Activated T-helper 9 cell treated with anti-CD3 and anti-CD28 coated beads, Interleukin-2, amount 50 U/mL, for 16 hours (primary cell): Measurements from ENCODE around the gene TRPM3.
"Not testable (repeated sequence)": the region's sequence is repeated elsewhere in the genome, so short reads cannot be mapped to it uniquely, and the experiment has no call there.

Source experiments
- DNase-seq: peaks from one replicate; pipeline ENCODE4 v3.0.0-alpha.2; 2020; ENCODE audit warnings: low read depth

Gene TRPM3

DNA sequence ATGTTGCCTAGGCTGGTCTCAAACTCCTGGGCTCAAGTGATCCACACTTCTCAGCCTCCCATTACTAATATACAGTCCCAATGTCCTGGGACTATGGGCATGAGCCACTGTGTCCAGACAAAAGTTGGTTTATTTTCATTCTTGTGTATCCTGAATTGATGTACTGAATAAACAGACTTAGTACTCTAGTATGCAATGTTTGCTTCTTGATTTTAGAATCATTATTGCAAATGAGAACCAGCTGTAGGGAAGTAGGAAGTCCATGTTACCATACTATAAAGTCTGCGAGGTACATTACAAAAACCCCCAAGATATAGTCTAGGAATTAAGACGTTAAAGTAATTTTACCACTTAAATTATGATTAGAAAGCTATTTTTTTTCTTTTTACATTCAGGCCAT, 372.4 kb downstream of the TRPM3 start:
- DNase-seq, result no peak

DNA sequence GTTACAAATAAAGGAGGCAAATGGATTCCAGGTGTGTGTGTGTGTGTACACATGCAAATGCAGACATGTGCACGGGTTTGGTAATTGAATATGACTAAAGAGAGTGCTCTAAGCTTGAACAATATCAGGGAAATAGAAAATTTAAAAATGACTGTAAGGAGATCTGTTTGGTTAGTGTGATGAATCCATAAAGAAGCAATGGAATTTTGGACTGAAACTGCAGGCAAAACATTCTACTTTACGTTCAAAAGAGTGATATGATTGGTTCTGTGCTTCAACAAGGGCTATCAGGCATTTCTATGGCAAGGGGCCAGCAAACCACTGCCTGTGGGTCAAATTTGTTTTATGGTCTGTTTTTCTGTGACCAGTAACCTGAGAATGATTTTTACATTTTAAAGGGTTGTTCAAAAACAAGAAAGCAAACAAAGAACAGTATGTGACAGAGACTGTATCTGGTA, 374.1 kb downstream of the TRPM3 start:
- no peak for DNase-seq

DNA sequence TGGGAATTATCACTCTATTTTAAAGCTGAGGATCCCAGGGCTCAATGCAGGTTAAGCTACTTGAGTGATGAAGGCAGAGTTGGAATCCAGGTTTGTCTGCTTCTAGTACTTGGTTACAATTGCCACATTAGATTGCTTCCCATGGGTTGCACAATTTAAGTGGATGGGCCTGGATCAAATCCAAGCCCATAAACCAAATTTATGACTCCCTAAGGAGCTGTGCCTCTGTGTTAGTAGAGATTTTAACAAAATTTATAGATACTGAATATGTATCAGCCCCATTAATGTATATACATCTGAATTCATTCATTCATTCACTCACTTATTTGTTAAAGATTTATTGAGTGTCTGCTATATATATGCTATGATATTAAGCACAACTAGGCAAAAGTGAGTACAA, 374.7 kb downstream of the TRPM3 start:
- DNase-seq, result no peak

DNA sequence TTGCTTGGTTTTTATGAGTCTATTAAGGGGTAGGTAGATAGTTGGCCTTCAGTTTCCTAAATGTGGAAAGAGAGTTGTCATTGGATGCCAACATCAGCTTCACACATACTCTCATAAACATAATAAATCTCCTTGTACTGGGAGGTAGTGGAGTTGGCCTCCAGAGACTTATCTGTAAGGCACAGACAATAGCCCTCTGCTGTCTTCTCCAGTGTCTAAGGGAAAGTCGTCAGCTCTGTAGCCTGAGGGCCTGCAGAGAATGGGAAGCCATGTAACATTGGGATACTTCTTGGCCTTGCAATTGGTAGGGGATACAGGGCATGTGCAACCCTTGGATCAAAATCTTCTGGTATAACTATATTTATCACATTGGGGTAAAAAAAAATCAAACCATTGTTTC, 375.1 kb downstream of the TRPM3 start:
- no peak for DNase-seq

DNA sequence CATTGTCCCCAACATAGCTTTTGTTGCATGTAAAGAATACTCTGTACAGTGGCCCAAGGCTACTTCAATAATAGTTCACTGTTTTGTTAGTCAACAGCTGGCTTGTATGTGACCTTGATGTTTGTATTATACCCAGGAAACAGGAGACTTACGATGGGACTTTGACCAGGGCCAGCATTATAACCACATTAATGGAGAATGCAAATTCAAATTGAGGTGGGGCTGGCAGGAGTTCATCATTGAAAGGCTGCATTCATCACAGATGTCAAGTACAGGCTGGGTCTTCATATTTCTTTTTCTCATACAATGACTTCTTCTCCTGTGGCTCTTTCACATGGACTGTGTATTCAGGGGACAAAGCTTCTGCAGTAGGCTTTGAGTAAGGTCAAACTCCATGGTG, 396.6 kb downstream of the TRPM3 start:
- DNase-seq, result not testable (repeated sequence)

DNA sequence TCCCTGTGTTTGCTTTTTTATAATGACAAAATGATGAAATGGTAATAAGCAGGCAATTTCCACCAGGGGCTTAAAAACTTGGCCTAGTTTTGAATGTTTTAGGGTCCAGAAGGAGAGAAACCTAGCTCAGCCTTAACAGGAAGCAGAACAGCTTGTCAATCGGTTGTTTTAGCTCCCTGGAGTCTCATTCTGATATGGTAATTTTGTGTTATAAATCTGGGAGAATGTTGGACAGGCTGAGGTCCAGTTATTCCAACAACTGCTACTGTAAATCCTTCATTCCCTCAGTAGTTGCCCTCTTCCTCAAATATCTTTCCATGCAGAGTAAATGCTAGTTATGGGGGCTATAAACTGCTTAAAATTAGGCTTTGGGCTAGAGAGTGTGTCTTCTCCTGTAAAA, 397.4 kb downstream of the TRPM3 start:
- DNase-seq, result not testable (repeated sequence)

DNA sequence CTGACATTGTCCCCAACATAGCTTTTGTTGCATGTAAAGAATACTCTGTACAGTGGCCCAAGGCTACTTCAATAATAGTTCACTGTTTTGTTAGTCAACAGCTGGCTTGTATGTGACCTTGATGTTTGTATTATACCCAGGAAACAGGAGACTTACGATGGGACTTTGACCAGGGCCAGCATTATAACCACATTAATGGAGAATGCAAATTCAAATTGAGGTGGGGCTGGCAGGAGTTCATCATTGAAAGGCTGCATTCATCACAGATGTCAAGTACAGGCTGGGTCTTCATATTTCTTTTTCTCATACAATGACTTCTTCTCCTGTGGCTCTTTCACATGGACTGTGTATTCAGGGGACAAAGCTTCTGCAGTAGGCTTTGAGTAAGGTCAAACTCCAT, 414.6 kb downstream of the TRPM3 start:
- DNase-seq, result not testable (repeated sequence)

DNA sequence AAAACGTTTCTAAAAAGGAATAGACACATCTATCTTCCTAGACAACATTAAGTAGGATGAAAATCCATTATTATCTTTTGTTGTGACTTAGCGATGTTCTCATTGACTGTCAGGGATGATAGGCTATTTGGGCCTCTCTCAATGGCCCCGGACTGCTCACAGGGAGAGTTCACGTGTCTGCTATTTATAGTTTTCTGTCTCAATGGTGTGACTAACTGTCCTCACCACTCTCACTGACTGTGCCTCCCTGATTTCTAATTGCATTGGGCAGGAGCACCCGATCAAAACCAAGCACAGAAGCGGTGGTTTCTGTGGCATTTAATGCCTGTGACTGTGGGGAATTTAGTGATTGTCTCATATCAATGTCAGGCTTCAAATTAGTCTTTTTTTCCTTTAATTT, 420.3 kb downstream of the TRPM3 start:
- DNase-seq, result no peak

DNA sequence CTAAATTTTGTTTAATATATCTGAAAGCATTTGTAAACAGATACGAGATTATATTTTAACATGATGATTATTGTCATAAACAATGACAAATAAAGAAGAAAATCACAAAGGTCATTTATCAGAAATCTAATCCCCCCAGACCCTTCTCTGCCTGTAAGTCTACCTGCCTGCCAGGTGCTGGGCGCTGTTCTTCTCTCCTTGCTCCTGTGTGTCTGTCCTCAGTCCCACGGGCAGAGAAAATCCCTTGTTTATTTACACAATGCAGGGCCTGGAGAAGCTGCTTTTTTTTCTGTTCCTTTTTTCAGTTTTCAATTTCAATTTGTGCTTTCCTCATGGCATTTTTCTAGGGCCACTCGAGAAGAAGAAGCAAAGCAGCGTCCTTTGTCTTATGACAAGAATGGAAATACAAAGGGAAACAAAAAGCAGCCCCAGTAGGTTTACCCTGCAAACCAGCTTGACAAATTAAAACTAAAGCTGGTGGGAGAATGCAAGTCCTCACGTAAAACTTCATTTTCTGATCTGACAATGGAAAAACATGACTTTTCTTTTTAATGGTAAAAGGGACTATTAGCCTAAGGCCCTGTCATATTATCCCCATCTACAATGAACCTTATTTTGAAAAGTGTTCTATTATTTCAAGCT, 424.6 kb downstream of the TRPM3 start:
- no peak for DNase-seq

DNA sequence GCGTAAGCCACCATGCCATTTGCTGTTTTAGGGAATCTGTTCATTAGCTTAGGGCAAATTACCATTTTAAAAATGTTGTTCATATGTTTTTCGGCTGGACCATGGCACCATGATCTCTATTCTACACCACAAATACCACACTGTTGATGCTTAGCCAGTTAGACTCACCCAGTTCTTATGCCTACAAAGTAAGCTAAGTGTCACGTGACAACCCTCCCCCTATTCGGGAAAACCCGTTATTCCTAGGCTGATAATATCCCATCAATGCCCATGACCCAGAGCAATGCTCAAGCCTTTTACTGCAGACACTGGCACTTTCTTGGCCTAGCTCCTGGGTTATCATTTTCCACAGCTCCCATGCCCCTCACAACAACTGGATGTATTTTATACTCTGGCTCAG, 426.7 kb downstream of the TRPM3 start:
- DNase-seq, result no peak

DNA sequence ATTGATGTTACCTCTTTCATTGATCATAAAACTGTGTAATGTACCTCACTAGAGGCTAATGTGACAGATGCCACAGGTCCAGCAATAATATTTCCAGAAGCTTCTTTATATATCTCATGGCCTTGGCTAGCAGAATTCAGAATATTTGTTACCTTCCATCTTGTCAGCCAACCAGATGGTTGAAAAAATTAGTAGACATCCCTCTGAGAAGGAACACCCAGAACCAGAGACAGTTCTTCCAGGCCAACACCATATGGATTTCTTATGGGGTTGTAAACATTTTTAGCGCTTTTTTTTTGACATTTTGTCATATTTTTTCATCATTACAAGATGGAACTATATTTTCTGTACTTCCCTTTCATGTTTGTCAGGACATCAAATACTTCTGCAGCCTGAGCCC, 428.2 kb downstream of the TRPM3 start:
- DNase-seq, result no peak

DNA sequence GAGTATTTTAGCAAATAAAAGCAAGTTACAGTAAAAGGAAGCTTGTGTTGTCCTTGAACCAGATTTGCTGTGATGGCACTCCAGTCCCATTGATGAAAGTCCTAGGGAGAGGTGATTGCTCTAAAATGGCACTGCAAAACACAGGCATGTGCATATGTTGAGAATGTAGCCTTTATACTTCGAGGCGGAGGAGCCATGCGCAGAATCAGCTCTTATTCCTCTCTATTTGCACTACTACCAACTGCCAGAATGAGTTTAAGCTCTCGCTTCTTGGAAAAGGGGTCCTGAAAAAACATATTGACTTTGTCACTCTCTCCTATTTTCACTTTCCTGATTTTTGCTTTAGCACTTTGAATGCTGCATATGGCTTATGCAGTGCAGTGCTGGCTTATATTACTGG, 429.0 kb downstream of the TRPM3 start:
- no peak for DNase-seq

DNA sequence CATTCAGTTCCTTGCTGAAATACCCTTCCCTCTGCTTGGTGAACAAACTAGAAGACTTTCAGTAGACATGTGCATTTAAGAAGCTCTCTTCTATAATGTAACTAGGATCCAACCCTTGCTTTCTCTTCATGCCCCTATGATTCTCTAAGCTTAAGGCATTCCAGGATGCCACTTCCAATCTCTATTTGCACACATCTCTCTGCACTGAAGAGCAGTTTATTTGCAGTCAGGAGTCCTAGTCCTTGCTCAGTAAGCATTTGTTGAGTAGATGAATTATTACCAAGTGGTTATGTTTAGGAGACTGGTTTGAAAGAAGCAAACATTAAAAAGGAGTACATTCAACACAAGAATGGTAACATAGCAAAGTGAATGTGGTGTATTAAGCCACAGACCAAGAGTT, 432.7 kb downstream of the TRPM3 start:
- no peak for DNase-seq

DNA sequence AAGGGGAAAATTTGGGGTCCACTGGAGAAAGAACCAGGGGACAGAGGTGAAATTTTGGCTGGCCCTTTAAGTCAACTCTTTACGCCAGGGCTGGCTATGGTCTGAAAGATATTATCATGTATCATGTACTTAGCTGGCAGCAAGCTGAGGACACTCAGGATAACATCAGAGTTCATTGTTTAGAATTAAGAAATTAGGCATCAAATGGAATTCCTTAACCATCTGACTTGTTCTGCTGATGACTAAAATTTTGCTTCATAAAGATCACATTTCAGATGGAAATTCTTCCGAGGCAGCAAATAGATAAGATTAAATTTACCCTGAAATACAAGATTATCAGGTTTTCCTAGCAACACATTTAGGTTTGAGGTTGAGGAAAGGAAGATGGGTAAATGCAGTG, 437.6 kb downstream of the TRPM3 start:
- no peak for DNase-seq

DNA sequence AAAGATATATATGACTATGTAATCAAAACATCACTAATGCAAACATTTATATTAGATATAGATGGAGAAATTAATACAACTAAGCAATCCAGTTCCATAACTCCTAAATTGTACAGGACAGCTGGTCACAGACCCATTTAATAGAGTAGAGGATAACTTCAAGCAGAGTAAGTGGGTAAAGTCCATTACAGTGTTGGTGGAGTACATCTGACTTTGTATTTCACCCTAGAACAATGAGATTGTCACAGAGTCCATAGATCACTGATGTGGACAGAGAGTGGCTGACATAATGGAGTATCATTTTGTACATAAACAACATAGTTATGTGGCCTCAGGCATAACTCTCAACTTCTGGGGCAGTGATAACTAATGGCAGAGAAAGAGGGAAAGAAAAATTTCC, 439.1 kb downstream of the TRPM3 start:
- no peak for DNase-seq

DNA sequence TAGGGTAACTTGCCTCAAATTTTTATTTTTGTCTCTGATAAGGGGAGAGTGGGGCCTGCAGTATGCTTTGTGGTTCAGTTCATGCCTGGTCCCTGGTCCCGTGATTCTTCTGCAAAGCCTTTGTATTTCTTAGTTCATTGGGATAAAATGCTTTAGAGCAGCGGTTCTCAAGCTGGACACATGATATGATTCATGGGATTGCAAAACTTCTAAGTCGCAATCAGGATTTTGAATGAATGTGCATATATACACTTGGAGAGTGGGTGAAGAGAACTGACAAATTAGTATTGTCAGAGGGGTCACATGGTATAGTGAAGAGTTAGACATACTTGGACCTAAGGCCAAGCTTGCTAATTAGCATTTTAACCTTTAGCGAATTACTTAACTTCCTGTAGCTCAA, 441.6 kb downstream of the TRPM3 start:
- DNase-seq, result no peak

DNA sequence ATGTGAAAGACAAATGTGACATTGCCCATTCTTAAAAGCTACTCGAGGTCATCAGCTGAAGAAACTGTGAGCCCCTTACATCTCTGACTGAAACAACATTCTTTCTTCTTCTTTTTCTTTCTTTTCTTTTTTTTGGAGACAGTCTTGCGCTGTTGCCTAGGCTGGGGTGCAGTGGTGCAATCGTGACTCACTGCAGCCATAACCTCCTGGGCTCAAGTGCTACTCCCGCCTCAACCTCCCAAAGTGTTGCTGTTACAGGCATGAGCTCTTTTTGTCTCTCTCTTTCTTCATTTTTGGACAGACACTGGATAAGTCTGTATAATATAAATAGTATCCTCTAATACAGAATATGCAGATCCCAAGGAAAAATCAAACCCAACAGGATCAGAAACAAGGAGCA, 443.3 kb downstream of the TRPM3 start:
- DNase-seq, result no peak

DNA sequence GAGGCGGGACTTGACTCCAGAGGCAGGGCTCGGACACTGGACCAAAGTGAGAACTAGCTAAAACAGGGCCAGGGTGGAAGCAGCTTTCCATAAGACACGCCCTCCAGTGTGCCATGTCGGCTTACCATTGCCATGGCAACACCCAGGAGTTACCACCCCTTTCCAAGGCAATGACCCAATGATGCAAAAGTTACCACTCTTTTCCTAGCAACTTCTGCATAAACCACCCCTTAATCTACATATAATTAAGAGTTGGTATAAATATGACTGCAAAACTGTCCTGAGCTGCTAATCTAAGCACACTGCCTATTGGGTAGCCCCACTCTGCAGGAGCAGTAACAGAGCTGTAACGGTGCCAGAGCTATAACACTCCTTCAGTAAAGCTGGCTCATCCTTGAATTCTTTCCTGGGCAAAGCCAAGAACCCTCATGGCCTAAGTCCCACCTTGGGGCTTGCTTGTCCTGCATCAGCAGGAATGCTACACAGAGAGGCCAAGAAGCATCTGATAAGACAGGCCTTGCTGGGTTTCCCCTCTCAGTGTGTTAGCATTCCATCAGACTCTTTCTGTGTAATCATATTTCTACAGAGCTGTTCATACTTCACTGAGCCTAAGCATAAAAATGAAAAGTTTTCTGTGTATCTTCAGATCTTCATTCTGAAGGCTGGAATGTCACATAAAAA, 444.2 kb downstream of the TRPM3 start:
- DNase-seq, result no peak

DNA sequence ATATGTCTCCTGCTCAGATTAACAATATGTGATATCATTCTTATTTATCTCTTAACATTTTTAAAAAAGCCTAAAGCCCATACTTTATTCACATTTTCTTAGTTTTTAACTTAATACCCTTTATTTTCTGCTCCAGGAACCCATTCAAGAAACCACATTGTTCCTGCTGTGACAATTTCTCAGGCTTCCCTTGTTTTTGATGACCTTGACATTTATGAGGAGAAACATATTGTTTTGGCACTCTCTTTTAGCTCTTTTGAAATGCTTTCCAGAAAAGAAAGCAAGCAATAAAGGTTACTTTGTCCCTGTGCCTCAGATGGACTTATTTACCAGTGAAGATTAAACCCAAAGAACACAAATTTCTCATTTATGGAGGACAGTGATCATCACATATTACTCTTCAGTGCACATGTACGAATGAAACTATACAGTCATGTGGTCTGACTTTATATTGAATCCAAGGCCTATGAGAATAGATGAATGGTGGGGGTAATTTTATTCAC, 445.5 kb downstream of the TRPM3 start:
- DNase-seq, result no peak

DNA sequence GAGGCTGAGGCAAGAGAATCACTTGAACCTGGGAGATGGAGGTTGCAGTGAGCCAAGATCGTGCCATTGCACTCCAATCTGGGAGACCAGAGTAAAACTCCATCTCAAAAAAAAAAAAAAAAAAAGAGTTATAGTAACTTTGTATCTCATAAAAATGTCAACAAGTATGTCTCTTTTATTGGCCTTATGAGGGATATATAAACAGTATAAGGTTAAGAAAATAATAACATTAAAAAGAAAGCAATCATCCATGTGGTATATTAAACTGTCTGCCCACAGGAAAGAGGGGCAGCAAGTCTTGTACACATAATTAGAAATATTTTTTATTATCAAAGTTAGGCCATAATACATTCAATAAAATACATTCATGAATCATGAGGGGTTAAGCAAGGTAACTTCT, 447.6 kb downstream of the TRPM3 start:
- DNase-seq, result no peak

DNA sequence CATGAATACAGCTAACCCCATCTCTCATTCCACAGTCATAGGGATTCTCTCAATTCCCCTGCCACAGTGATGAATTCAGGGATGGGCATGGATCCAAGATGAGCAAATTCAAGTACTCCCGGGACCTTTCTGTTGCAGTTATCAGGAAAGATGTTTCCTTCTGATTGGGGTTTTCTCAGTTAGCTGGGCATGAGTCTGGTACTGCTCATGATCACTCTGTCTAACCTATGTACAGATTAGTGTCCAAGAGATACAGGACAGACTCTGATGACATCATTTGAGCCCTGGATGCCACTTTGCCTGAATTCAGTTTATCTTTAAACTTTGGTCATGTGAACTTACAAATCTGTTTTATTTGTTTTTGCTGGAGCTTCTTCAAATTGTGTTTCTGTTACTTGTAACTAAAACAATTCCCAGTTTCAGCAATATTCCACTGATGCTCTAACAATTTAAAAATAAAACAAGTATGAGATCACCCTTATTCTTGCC, 449.2 kb downstream of the TRPM3 start:
- no peak for DNase-seq

DNA sequence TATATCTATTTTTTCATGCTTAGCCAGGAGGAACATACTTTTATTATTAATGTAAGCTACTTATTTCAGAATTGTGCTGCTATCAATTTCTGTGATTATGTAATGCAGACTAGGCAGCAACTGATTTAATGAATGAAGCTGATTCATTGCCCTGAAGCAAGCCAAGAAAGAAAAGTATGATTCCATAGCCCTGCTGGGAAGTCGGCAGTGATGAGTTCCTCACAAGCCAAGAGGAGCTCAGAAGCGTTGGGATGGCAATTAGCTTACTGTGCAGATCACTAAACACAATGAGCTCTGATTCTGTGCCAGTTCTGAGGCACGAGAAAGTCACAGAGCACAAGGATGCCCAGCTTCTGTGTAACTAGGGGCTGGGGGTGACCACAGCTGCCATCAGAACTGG, 452.7 kb downstream of the TRPM3 start:
- no peak for DNase-seq

DNA sequence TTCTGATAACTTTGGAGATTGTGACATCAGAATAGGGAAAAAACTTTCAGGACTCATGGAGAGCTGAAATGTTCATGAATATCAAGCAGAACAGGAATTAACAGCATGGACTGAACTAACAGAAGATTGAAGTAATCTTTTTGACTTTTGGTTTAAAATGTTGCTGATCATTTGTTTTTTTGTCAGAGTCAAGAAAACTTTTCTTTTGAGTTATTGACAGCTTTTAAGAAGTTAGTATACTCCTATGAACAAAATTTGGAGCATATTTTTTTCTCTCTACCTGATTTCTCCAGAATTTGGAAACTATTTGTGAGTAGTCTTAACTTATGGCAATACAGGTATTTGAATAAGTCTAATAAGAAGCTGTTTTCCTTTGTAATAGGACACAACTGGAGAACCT, 462.7 kb downstream of the TRPM3 start:
- DNase-seq, result no peak

DNA sequence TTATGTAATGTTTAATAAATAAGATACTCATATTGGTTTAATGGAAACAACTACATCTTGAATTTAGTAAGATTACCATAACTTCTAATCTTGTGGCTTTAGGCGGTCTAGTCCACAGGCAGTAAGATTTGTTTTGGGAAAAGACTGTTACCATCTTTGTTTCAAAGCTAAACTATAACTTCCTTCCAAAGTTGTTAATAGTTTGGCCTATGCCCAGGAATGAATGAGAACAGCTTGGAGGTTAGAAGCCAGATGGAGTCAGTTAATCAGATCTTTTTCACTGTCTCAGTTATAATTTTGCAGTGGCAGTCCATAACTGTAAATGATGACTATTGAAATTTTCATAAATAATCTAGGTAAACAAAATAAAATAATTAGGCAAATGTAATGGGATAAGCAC, 465.1 kb downstream of the TRPM3 start:
- DNase-seq, result no peak
